ENCODE data around the gene ESR1. TPM values are rescaled to one million over a fixed set of nuclear protein-coding genes. Genes with fewer than 3 reads are reported as not detected.

Gene ESR1
- polyA plus RNA-seq, 3 donors = 0.12 to 0.24 (median 0.23) TPM

GRCh38 chr6:152173957-152174356 is 366.5 kb downstream of the ESR1 start:
- H3K27ac Mint-ChIP-seq = no peak overlapping the region
- no peak overlapping the region for H3K27ac ChIP-seq (ENCODE audit: low read depth in 1 of 2, low read length in 2 of 2)
- WGBS (ENCODE audit: insufficient coverage) = no CpG with 5 or more reads among the region's 2 CpGs
- H3K36me3 Mint-ChIP-seq = peaks cover 37 to 44% of the 10 kb centered on the region in 2 donors
- H3K36me3 ChIP-seq (replicated peaks in 1 of 2; ENCODE audit: control insufficient read depth in 1 of 2, insufficient read depth in 2 of 2, low read length in 2 of 2) = peaks cover 15 to 56% of the 10 kb centered on the region in 2 donors
- H3K4me1 Mint-ChIP-seq = no peaks in the 10 kb centered on the region
- H2AFZ ChIP-seq (ENCODE audit: insufficient read depth, low read depth, low read length, poor library complexity, severe bottlenecking) = no peak overlapping the region
- no peak for TF ChIP-seq CTCF (IDR thresholded peaks at IDR 0.05)
- intact Hi-C loops (cut with micrococcal nuclease) = no loop called here
- H3K9me3 Mint-ChIP-seq = peaks cover 0 to 1% (median 0%) of the 10 kb centered on the region in 7 donors
- no peaks in the 10 kb centered on the region for H4K20me1 ChIP-seq (ENCODE audit: insufficient read depth, low read length)
- H3K27me3 ChIP-seq (ENCODE audit: control insufficient read depth in 2 of 2, insufficient read depth in 2 of 2, low read length in 2 of 2) = no peaks in the 10 kb centered on the region
- no peak for DNase-seq
- H3K4me3 ChIP-seq (replicated peaks in 1 of 3; ENCODE audit: low read depth in 2 of 3, low read length in 3 of 3) = no peak overlapping the region
- no peaks in the 10 kb centered on the region for H3K9me3 ChIP-seq (replicated peaks in 1 of 2; ENCODE audit: control insufficient read depth in 1 of 2, insufficient read depth in 1 of 2, low read length in 2 of 2)
- H3K9ac ChIP-seq (ENCODE audit: insufficient read depth, low read length, poor library complexity, severe bottlenecking) = no peak overlapping the region
- H3K79me2 ChIP-seq (ENCODE audit: insufficient read depth, low read length) = no peaks in the 10 kb centered on the region
- no peak overlapping the region for H3K4me3 Mint-ChIP-seq
- H3K4me1 ChIP-seq (ENCODE audit: control insufficient read depth in 1 of 2, insufficient read depth in 2 of 2, low read length in 2 of 2) = no peaks in the 10 kb centered on the region
- no peak overlapping the region for H3K4me2 ChIP-seq (replicated peaks; ENCODE audit: extremely low read depth, low read length, poor library complexity, severe bottlenecking)
- peaks cover 0 to 1% (median 0%) of the 10 kb centered on the region in 3 donors for H3K27me3 Mint-ChIP-seq (ENCODE audit: low read depth in 3 of 3)

- 100% methylated on average over 1 of the region's 4 CpGs for WGBS (ENCODE audit: insufficient coverage)
- Histone ChIP-seq H3K4me1 (ENCODE audit: control insufficient read depth in 1 of 2, insufficient read depth in 2 of 2, low read length in 2 of 2) (no peaks in the 10 kb centered on the region), H2AFZ (ENCODE audit: insufficient read depth, low read depth, low read length, poor library complexity, severe bottlenecking) (no peak overlapping the region), H4K20me1 (ENCODE audit: insufficient read depth, low read length) (no peaks in the 10 kb centered on the region), H3K36me3 (replicated peaks in 1 of 2; ENCODE audit: control insufficient read depth in 1 of 2, insufficient read depth in 2 of 2, low read length in 2 of 2) (peaks cover 15 to 48% of the 10 kb centered on the region in 2 donors), H3K9me3 (replicated peaks in 1 of 2; ENCODE audit: control insufficient read depth in 1 of 2, insufficient read depth in 1 of 2, low read length in 2 of 2) (no peaks in the 10 kb centered on the region), H3K9ac (ENCODE audit: insufficient read depth, low read length, poor library complexity, severe bottlenecking) (no peak overlapping the region), H3K27me3 (ENCODE audit: control insufficient read depth in 2 of 2, insufficient read depth in 2 of 2, low read length in 2 of 2) (no peaks in the 10 kb centered on the region), H3K4me2 (replicated peaks; ENCODE audit: extremely low read depth, low read length, poor library complexity, severe bottlenecking) (no peak overlapping the region), H3K4me3 (replicated peaks in 1 of 3; ENCODE audit: low read depth in 2 of 3, low read length in 3 of 3) (no peak overlapping the region), H3K27ac (ENCODE audit: low read depth in 1 of 2, low read length in 2 of 2) (no peak overlapping the region), H3K79me2 (ENCODE audit: insufficient read depth, low read length) (no peaks in the 10 kb centered on the region)
- no peak overlapping the region for H3K27ac Mint-ChIP-seq
- peaks cover 42 to 43% of the 10 kb centered on the region in 2 donors for H3K36me3 Mint-ChIP-seq
- DNase-seq = no peak
- no peak for TF ChIP-seq CTCF (IDR thresholded peaks at IDR 0.05)
- H3K4me3 Mint-ChIP-seq = no peak overlapping the region
- H3K9me3 Mint-ChIP-seq = peaks cover 0 to 1% (median 0%) of the 10 kb centered on the region in 7 donors
- intact Hi-C loops (cut with micrococcal nuclease) = no loop called here
- H3K4me1 Mint-ChIP-seq = no peaks in the 10 kb centered on the region
- H3K27me3 Mint-ChIP-seq (ENCODE audit: low read depth in 3 of 3) = no peaks in the 10 kb centered on the region
Observed at GRCh38 chr6:152176268-152176667, 368.8 kb downstream of the ESR1 start.

All from CD14-positive monocyte (primary cell).